ENCODE measurements around the gene FRMPD2. TPM values are rescaled to one million over a fixed set of nuclear protein-coding genes. Genes with fewer than 3 reads are reported as not detected.

Gene FRMPD2
- total RNA-seq, 1 donor from 2014 or later, result not detected

DNA sequence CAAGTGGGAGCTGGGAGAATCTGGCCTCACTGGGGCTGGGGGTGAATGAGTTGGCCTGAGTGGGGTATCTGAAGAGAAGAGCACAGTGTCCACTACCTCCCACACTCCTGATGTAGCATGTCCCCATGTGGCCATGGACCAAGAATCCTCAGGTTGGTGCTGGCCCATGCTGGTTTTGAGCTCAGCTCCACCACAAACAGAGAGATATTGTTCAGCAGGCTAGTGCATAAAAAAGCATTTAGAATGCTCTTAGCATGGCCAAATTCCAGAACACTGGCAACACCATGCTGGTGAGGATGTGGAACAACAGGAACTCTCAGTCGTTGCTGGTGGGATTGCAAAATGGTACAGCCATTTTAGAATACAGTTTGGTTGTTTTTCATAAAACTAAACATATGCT, 61.4 kb downstream of the FRMPD2 start:
- Histone ChIP-seq H3K27ac (ENCODE audit: low read depth, low read length) (no peak overlapping the region), H3K9ac (ENCODE audit: low read depth in 1 of 3, low read length in 3 of 3) (no peak overlapping the region), H3K27me3 (ENCODE audit: control insufficient read depth in 3 of 3, insufficient read depth in 3 of 3, low read length in 3 of 3) (peaks cover 0 to 5% (median 3%) of the 10 kb centered on the region in 3 donors), H3K9me3 (ENCODE audit: control insufficient read depth in 3 of 3, low read length in 3 of 3) (peaks cover 0 to 2% (median 0%) of the 10 kb centered on the region in 3 donors), H3K36me3 (ENCODE audit: control insufficient read depth in 3 of 3, insufficient read depth in 3 of 3, low read length in 3 of 3) (no peaks in the 10 kb centered on the region), H3K4me3 (ENCODE audit: low read length in 3 of 3) (no peak overlapping the region), H3K4me1 (ENCODE audit: control insufficient read depth in 3 of 3, insufficient read depth in 3 of 3, low read length in 3 of 3) (no peaks in the 10 kb centered on the region)

DNA sequence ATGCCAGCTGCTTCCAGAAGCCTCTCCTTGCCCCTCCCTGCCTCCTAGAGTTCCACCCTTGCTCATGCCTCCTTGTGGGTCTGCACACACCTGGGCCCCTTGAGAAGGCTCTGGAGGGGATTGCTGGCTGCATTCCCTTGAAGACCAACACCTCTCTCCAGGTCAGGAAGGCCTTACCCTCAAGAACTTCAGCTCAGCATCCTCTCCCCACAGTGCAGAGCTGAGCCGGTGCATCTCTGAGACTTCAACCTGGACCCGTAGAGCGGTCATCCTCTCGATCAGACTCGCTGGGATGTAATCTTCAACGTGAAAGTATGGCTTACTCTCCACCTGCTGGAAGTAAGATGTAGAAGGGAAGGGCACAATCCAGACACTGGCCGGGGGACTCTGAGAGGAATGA, 62.7 kb downstream of the FRMPD2 start:
- Histone ChIP-seq H3K4me3 (ENCODE audit: low read length in 3 of 3) (no peak overlapping the region), H3K27me3 (ENCODE audit: control insufficient read depth in 3 of 3, insufficient read depth in 3 of 3, low read length in 3 of 3) (peaks cover 0 to 5% (median 3%) of the 10 kb centered on the region in 3 donors), H3K9me3 (ENCODE audit: control insufficient read depth in 3 of 3, low read length in 3 of 3) (peaks cover 0 to 2% (median 0%) of the 10 kb centered on the region in 3 donors), H3K4me1 (ENCODE audit: control insufficient read depth in 3 of 3, insufficient read depth in 3 of 3, low read length in 3 of 3) (no peaks in the 10 kb centered on the region), H3K9ac (ENCODE audit: low read depth in 1 of 3, low read length in 3 of 3) (no peak overlapping the region), H3K27ac (ENCODE audit: low read depth, low read length) (no peak overlapping the region), H3K36me3 (ENCODE audit: control insufficient read depth in 3 of 3, insufficient read depth in 3 of 3, low read length in 3 of 3) (no peaks in the 10 kb centered on the region)

DNA sequence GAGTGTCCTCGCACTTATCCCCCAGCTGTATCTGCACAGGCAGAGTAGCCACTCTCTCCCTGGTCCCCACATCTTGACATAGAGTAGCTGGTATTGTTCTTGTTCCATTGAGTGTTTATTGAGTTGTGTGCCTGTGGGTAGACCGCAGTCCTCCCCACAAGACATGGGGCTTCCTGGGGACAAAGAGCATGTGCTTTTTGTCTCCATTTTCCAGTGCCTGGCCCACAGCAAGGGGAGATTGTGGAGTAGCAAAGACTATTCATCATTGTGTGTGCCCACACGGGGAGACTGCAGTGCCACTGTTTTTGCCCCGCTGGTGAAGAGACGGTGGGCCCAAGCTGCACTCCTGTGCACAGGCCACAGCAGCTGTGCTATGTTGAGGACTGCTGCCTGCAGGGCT, 63.5 kb downstream of the FRMPD2 start:
- Histone ChIP-seq H3K9ac (ENCODE audit: low read depth in 1 of 3, low read length in 3 of 3) (no peak overlapping the region), H3K4me3 (ENCODE audit: low read length in 3 of 3) (no peak overlapping the region), H3K9me3 (ENCODE audit: control insufficient read depth in 3 of 3, low read length in 3 of 3) (peaks cover 0 to 2% (median 0%) of the 10 kb centered on the region in 3 donors), H3K27me3 (ENCODE audit: control insufficient read depth in 3 of 3, insufficient read depth in 3 of 3, low read length in 3 of 3) (peaks cover 0 to 5% (median 3%) of the 10 kb centered on the region in 3 donors), H3K36me3 (ENCODE audit: control insufficient read depth in 3 of 3, insufficient read depth in 3 of 3, low read length in 3 of 3) (no peaks in the 10 kb centered on the region), H3K27ac (ENCODE audit: low read depth, low read length) (no peak overlapping the region), H3K4me1 (ENCODE audit: control insufficient read depth in 3 of 3, insufficient read depth in 3 of 3, low read length in 3 of 3) (no peaks in the 10 kb centered on the region)

DNA sequence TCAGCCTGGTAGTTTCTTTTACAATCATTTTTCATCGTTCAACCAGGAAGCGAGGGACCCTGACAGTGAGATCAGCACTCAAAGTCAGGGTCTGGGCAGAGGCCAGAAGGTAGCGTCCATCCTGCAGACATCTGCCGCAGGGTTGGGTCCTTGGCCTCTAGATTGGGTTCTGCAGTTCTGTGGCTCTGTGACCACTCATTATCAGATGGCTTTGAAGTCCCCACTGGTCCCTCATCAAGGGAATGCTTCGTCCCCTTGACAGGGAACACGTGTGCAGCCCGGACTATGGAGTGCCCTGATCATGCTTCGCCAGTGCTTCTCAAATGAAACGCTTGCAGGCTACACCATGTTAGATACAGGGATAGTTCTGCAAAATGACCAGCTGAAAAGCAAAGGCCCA, 64.1 kb downstream of the FRMPD2 start:
- no peak overlapping the region for H3K9ac ChIP-seq (ENCODE audit: low read depth in 1 of 3, low read length in 3 of 3)
- peaks cover 0 to 5% (median 3%) of the 10 kb centered on the region in 3 donors for H3K27me3 ChIP-seq (ENCODE audit: control insufficient read depth in 3 of 3, insufficient read depth in 3 of 3, low read length in 3 of 3)
- no peak overlapping the region for H3K4me3 ChIP-seq (ENCODE audit: low read length in 3 of 3)
- no peaks in the 10 kb centered on the region for H3K9me3 ChIP-seq (ENCODE audit: control insufficient read depth in 3 of 3, low read length in 3 of 3)
- H3K36me3 ChIP-seq (ENCODE audit: control insufficient read depth in 3 of 3, insufficient read depth in 3 of 3, low read length in 3 of 3), result no peaks in the 10 kb centered on the region
- no peaks in the 10 kb centered on the region for H3K4me1 ChIP-seq (ENCODE audit: control insufficient read depth in 3 of 3, insufficient read depth in 3 of 3, low read length in 3 of 3)
- no peak overlapping the region for H3K27ac ChIP-seq (ENCODE audit: low read depth, low read length)

DNA sequence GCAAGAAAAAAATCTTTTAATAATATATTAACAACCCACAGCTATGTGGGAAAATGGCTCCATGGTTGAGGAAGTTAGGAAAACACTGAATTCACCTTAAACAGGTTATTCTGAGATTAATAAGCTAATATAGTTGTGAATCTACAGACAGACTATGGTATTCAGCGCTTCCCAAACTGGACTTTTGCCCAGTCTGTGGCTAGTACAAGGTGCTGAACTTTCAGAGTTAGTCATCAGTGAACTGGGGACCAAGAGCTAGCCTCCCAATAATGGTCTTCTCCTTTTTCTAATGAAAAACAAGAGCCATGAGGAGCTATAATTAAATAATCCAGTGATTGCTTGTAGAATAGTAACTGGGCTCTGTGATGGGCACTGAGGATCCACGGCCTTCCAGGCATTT, 65.3 kb downstream of the FRMPD2 start:
- Histone ChIP-seq H3K9me3 (ENCODE audit: control insufficient read depth in 3 of 3, low read length in 3 of 3) (no peaks in the 10 kb centered on the region), H3K4me1 (ENCODE audit: control insufficient read depth in 3 of 3, insufficient read depth in 3 of 3, low read length in 3 of 3) (no peaks in the 10 kb centered on the region), H3K27me3 (ENCODE audit: control insufficient read depth in 3 of 3, insufficient read depth in 3 of 3, low read length in 3 of 3) (peaks cover 0 to 5% (median 3%) of the 10 kb centered on the region in 3 donors), H3K9ac (ENCODE audit: low read depth in 1 of 3, low read length in 3 of 3) (no peak overlapping the region), H3K4me3 (ENCODE audit: low read length in 3 of 3) (no peak overlapping the region), H3K27ac (ENCODE audit: low read depth, low read length) (no peak overlapping the region), H3K36me3 (ENCODE audit: control insufficient read depth in 3 of 3, insufficient read depth in 3 of 3, low read length in 3 of 3) (no peaks in the 10 kb centered on the region)

DNA sequence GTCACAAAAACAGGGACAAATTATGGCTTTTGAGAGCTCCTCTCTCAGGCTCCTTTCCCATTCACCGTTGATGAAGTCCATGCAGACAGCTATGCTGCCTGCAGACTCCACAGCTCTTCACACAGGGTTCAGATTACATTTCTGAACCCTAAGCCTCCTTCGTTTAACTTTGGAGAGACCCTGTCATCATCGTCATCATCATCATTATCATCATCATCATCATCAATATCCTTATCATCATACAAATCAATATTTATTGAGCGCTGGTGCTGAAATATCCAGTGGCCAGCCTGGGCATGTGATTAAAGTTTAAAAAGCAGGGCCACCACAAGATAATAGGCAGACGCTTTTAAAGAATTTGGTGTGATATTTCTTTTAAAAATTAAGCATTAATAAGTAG, 66.6 kb downstream of the FRMPD2 start:
- Histone ChIP-seq H3K4me3 (ENCODE audit: low read length in 3 of 3) (no peak overlapping the region), H3K4me1 (ENCODE audit: control insufficient read depth in 3 of 3, insufficient read depth in 3 of 3, low read length in 3 of 3) (no peaks in the 10 kb centered on the region), H3K9me3 (ENCODE audit: control insufficient read depth in 3 of 3, low read length in 3 of 3) (no peaks in the 10 kb centered on the region), H3K27me3 (ENCODE audit: control insufficient read depth in 3 of 3, insufficient read depth in 3 of 3, low read length in 3 of 3) (peaks cover 0 to 5% (median 3%) of the 10 kb centered on the region in 3 donors), H3K27ac (ENCODE audit: low read depth, low read length) (no peak overlapping the region), H3K36me3 (ENCODE audit: control insufficient read depth in 3 of 3, insufficient read depth in 3 of 3, low read length in 3 of 3) (no peaks in the 10 kb centered on the region), H3K9ac (ENCODE audit: low read depth in 1 of 3, low read length in 3 of 3) (no peak overlapping the region)

DNA sequence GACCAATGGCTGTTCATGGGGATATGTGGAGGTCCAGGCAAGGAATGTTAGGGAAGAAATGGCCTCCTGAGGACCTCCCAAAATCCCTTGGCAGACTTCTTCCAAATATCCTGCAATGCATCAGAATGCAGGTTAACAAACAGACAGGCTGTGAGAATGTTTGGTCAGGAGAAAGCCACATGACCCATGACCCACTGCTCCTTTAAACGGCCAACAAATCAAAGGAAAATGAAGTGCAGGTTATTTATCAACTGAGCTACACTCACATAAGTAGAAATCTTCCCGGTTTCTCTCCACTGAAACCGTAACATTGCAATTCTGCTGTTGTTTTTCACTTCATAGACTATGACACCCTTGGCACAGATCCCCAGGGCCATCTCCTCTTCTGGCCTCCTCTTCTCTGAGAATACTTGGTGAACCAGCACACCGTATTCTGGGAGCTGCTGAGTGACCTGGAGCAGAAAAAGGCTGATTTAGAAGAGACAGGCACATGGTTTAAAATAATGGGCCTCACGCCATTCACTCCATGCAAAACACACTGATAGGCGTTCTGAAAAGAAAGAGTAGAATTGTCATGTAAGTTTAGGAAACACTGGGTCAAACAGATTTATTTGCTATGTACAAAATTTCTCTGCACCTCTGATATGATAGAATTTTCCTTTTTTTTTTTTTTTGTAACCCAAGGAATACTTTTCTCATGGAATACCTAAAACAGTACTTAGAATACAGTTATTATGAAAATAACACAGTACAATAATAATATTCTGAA, 67.8 kb downstream of the FRMPD2 start:
- Histone ChIP-seq H3K4me3 (ENCODE audit: low read length in 3 of 3) (no peak overlapping the region), H3K9me3 (ENCODE audit: control insufficient read depth in 3 of 3, low read length in 3 of 3) (no peaks in the 10 kb centered on the region), H3K4me1 (ENCODE audit: control insufficient read depth in 3 of 3, insufficient read depth in 3 of 3, low read length in 3 of 3) (no peaks in the 10 kb centered on the region), H3K9ac (ENCODE audit: low read depth in 1 of 3, low read length in 3 of 3) (no peak overlapping the region), H3K27ac (ENCODE audit: low read depth, low read length) (no peak overlapping the region), H3K27me3 (ENCODE audit: control insufficient read depth in 3 of 3, insufficient read depth in 3 of 3, low read length in 3 of 3) (peaks cover 0 to 4% (median 3%) of the 10 kb centered on the region in 3 donors), H3K36me3 (ENCODE audit: control insufficient read depth in 3 of 3, insufficient read depth in 3 of 3, low read length in 3 of 3) (no peaks in the 10 kb centered on the region)

DNA sequence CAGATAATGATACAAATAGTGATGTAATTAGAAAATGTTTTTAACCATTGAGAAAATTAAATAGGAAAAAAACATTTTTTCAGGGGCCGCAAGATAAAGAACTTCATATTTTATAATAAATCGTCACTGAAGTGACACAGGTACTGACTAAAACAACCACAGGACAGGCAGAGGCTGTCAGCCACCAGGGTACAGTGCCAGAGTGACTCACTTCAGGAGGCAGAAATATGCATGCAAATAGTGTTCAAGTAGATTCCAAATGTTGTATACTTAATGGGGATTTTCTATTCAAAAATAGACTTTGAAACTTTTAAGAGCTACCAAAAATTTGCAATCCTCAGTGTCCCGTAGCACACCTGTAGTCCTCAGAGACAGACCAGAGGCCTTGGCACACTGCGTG, 68.6 kb downstream of the FRMPD2 start:
- H3K4me3 ChIP-seq (ENCODE audit: low read length in 3 of 3), result no peak overlapping the region
- peaks cover 0 to 3% (median 0%) of the 10 kb centered on the region in 3 donors for H3K27me3 ChIP-seq (ENCODE audit: control insufficient read depth in 3 of 3, insufficient read depth in 3 of 3, low read length in 3 of 3)

DNA sequence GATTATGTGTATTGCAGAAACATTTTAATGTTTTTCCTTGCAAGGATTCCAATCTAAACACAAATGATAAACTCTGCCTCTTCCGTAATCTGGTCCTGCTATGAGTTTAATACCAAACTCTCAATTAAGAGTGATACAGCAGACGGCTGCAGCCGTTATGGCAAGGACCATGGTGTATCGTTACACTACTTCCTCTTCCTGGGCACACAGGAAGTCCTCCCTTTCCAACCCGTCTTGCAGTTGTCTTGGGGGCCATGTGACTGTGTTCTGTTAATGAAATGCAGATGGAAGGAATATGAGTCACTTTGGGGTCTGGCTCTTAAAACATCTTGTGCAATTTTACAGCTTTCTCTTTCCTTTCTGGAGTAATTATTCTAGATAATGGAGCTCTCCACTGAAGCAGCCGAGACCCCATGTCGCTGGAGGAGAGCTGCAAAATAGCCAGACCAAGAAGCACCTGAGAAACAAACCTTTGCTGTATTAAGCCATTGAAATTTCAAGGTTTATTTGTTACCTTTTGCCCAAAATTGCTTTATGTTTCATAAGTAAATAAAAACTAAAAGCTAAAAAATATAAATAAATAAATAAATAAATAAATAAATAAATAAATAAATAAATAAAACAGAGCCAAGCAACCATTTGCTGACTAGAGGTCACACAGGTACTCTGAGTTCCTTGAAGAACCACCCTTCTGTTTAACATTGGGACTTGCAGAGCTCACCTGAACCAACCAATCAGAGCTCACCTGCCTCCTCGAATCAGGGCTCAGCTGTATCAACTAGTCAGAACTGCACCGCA, 74.7 kb downstream of the FRMPD2 start:
- no peak overlapping the region for H3K4me3 ChIP-seq (ENCODE audit: low read length in 3 of 3)
- no peaks in the 10 kb centered on the region for H3K4me1 ChIP-seq (ENCODE audit: control insufficient read depth in 3 of 3, insufficient read depth in 3 of 3, low read length in 3 of 3)
- no peaks in the 10 kb centered on the region for H3K9me3 ChIP-seq (ENCODE audit: control insufficient read depth in 3 of 3, low read length in 3 of 3)
- peaks cover 0 to 2% (median 1%) of the 10 kb centered on the region in 3 donors for H3K27me3 ChIP-seq (ENCODE audit: control insufficient read depth in 3 of 3, insufficient read depth in 3 of 3, low read length in 3 of 3)
- H3K9ac ChIP-seq (ENCODE audit: low read depth in 1 of 3, low read length in 3 of 3), result no peak overlapping the region
- no peaks in the 10 kb centered on the region for H3K36me3 ChIP-seq (ENCODE audit: control insufficient read depth in 3 of 3, insufficient read depth in 3 of 3, low read length in 3 of 3)
- H3K27ac ChIP-seq (ENCODE audit: low read depth, low read length), result no peak overlapping the region

More for the DNA sequence above, 68.6 kb downstream of the FRMPD2 start:
- H3K4me1 ChIP-seq (ENCODE audit: control insufficient read depth in 3 of 3, insufficient read depth in 3 of 3, low read length in 3 of 3), result no peaks in the 10 kb centered on the region
- H3K9me3 ChIP-seq (ENCODE audit: control insufficient read depth in 3 of 3, low read length in 3 of 3), result no peaks in the 10 kb centered on the region
- no peak overlapping the region for H3K27ac ChIP-seq (ENCODE audit: low read depth, low read length)
- H3K9ac ChIP-seq (ENCODE audit: low read depth in 1 of 3, low read length in 3 of 3), result no peak overlapping the region
- H3K36me3 ChIP-seq (ENCODE audit: control insufficient read depth in 3 of 3, insufficient read depth in 3 of 3, low read length in 3 of 3), result no peaks in the 10 kb centered on the region

All from skeletal muscle tissue (tissue), 4 donors.